ENCODE results near the gene C5orf34.
"Not testable (repeated sequence)": the region's sequence is repeated elsewhere in the genome, so short reads cannot be mapped to it uniquely, and the experiment has no call there.

C5orf34 gene

GRCh38 chr5:43515678-43516048 is 715 bp upstream of the C5orf34 start:
- TF ChIP-seq CTCF (IDR thresholded peaks at IDR 0.05; ENCODE audit: borderline replicate concordance, insufficient read depth, low read depth, low read length), result no peak

GRCh38 chr5:43514471-43514815 is 505 bp downstream of the C5orf34 start:
- TF ChIP-seq CTCF (IDR thresholded peaks at IDR 0.05; ENCODE audit: borderline replicate concordance, insufficient read depth, low read depth, low read length), result no peak
- peak overlapping the region; percentile 77 for H3K4me3 ChIP-seq (ENCODE audit: low read depth, low read length)

More at GRCh38 chr5:43515678-43516048, 715 bp upstream of the C5orf34 start:
- H3K4me3 ChIP-seq (ENCODE audit: low read depth, low read length), result peak overlapping the region; percentile 77

- TF ChIP-seq CTCF (IDR thresholded peaks at IDR 0.05; ENCODE audit: borderline replicate concordance, insufficient read depth, low read depth, low read length), result no peak
- peak overlapping the region; percentile 77 for H3K4me3 ChIP-seq (ENCODE audit: low read depth, low read length)
These were observed 923 bp downstream of the C5orf34 start for GRCh38 chr5:43514025-43514424.

GRCh38 chr5:43511062-43511461 is 3.9 kb downstream of the C5orf34 start:
- H3K4me3 ChIP-seq (ENCODE audit: low read depth, low read length), result not testable (repeated sequence)

GRCh38 chr5:43498581-43498980 is 16.4 kb downstream of the C5orf34 start:
- no peak overlapping the region for H3K4me3 ChIP-seq (ENCODE audit: low read depth, low read length)
- no peak for TF ChIP-seq CTCF (IDR thresholded peaks at IDR 0.05; ENCODE audit: borderline replicate concordance, insufficient read depth, low read depth, low read length)

GRCh38 chr5:43497311-43498104 is 17.4 kb downstream of the C5orf34 start:
- no peak for TF ChIP-seq CTCF (IDR thresholded peaks at IDR 0.05; ENCODE audit: borderline replicate concordance, insufficient read depth, low read depth, low read length)
- no peak overlapping the region for H3K4me3 ChIP-seq (ENCODE audit: low read depth, low read length)

- H3K4me3 ChIP-seq (ENCODE audit: low read depth, low read length), result no peak overlapping the region
- TF ChIP-seq CTCF (IDR thresholded peaks at IDR 0.05; ENCODE audit: borderline replicate concordance, insufficient read depth, low read depth, low read length), result no peak
These were observed 23.6 kb downstream of the C5orf34 start for GRCh38 chr5:43491326-43491725.
